T-helper 2 cell treated with Interferon-gamma antibody and Interleukin-4, amounts not matched to agents 5 μg/mL and 100 μg/mL, for 36 hours (primary cell): ENCODE measurements around the gene NOXO1.

Experiments used
- DNase-seq: peaks from one replicate; pipeline ENCODE4 v3.0.0; 2021; ENCODE audit warnings: low spot score
- H3K27ac Mint-ChIP-seq: one replicate; pipeline ENCODE4 v1.8.0; 2021; ENCODE audit warnings: mild to moderate bottlenecking, mixed read lengths
- H3K27me3 Mint-ChIP-seq: one replicate; pipeline ENCODE4 v1.8.0; 2021; ENCODE audit warnings: low read depth, mixed read lengths
- H3K36me3 Mint-ChIP-seq: one replicate; pipeline ENCODE4 v1.8.0; 2021; ENCODE audit warnings: low read depth, mixed read lengths
- H3K4me1 Mint-ChIP-seq: one replicate; pipeline ENCODE4 v1.8.0; 2021; ENCODE audit warnings: low read depth, mixed read lengths
- H3K4me3 Mint-ChIP-seq: one replicate; pipeline ENCODE4 v1.8.0; 2022; ENCODE audit warnings: mild to moderate bottlenecking, moderate library complexity, mixed read lengths
- H3K9me3 Mint-ChIP-seq: one replicate; pipeline ENCODE4 v1.8.0; 2021; ENCODE audit warnings: mixed read lengths

NOXO1 gene

GRCh38 chr16:2006317-2006716 is 25.0 kb upstream of the NOXO1 start:
- Mint-ChIP-seq H3K4me1 (peaks cover 30% of the 10 kb centered on the region), H3K27ac (peak overlapping the region; percentile 81), H3K4me3 (no peak overlapping the region), H3K36me3 (peaks cover 14% of the 10 kb centered on the region), H3K27me3 (no peaks in the 10 kb centered on the region), H3K9me3 (no peaks in the 10 kb centered on the region)
- DNase-seq = no peak

- peaks cover 30% of the 10 kb centered on the region for H3K4me1 Mint-ChIP-seq
- no peak overlapping the region for H3K4me3 Mint-ChIP-seq
- no peaks in the 10 kb centered on the region for H3K27me3 Mint-ChIP-seq
Measured at GRCh38 chr16:2005646-2006045, 24.4 kb upstream of the NOXO1 start.

DNA sequence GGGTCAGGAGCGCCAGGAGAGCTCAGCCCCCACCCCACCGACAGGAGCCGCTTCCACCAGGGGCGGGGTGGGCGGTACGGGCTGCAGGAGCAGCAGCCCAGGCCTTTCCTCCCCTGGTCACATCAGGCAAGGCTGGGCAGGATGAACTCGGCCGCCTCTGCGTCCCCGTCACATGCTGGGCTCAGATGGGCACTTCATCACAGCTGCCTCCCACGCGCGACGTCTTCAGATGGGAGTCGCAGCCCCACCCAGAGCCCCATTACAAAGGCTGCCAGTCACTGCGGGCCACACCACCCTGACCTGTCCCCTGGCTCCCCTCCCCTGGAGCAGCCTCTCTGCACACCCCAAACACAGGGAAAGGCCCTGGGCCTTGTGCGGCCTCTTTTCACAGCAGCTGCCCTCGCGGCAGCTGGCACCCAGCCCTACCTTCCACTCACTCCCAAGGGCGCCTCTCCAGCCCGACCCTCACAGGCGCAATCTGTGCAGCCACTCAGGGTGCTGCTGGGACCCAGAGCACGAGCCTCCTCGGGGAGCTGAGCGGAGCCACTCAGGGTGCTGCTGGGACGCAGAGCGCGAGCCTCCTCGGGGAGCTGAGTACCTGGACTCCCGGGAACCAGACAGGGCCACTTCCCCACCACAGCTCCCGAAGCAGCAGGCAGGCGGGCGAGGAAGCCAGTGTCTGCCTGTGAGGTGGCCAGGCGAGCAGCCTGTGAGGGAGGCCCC is 23.7 kb upstream of the NOXO1 start:
- no peaks in the 10 kb centered on the region for H3K27me3 Mint-ChIP-seq
- peaks cover 26% of the 10 kb centered on the region for H3K4me1 Mint-ChIP-seq
- H3K9me3 Mint-ChIP-seq = no peaks in the 10 kb centered on the region
- H3K4me3 Mint-ChIP-seq = no peak overlapping the region
- H3K36me3 Mint-ChIP-seq = peaks cover 19% of the 10 kb centered on the region
- DNase-seq = no peak
- H3K27ac Mint-ChIP-seq = no peak overlapping the region

More at GRCh38 chr16:2005646-2006045, 24.4 kb upstream of the NOXO1 start:
- no peaks in the 10 kb centered on the region for H3K9me3 Mint-ChIP-seq
- no peak for DNase-seq
- no peak overlapping the region for H3K27ac Mint-ChIP-seq
- H3K36me3 Mint-ChIP-seq = peaks cover 17% of the 10 kb centered on the region

DNA sequence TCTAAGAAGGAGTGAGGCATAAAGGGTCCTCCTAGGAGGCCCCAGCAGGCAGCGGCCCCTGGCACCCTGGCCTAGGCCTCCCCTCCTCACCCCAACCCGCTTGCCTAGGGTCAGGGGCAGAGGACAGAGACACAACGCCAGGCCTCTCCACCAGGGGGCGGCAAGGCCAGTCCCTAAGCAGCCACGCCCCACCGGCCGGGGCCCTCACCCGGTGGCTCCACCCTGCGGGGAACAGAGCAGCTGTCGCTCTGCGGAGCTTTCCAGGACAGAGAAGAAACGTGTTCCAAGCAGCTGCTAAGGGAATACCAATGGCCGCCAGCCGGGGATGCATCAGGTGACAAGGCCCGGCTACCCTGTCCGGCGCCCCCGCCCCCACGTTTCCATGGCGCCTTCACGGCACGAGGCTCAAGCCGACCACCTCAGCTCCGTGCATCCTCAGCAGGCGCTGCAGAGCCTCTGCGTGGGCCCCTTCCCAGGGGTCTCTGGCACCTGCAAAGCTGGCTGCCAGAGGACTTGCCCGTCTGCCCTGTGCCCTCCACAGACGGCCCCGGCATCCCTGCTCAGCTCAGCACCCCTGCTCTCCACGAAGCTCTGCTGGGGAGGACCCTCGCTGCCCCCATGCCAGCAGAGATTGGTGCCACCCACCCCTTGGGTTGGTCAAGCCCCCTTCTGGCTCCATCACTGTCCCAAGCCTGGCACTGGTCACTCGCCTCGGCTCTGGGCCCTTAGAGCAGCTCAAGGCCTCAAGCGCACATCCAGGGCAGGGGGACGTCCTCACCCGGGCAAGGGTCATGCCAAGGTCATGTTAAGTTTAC is 22.8 kb upstream of the NOXO1 start:
- peak; percentile 84 for DNase-seq
- H3K27ac Mint-ChIP-seq = no peak overlapping the region
- H3K4me3 Mint-ChIP-seq = no peak overlapping the region
- peaks cover 26% of the 10 kb centered on the region for H3K4me1 Mint-ChIP-seq
- H3K9me3 Mint-ChIP-seq = no peaks in the 10 kb centered on the region
- peaks cover 19% of the 10 kb centered on the region for H3K36me3 Mint-ChIP-seq
- H3K27me3 Mint-ChIP-seq = no peaks in the 10 kb centered on the region

DNA sequence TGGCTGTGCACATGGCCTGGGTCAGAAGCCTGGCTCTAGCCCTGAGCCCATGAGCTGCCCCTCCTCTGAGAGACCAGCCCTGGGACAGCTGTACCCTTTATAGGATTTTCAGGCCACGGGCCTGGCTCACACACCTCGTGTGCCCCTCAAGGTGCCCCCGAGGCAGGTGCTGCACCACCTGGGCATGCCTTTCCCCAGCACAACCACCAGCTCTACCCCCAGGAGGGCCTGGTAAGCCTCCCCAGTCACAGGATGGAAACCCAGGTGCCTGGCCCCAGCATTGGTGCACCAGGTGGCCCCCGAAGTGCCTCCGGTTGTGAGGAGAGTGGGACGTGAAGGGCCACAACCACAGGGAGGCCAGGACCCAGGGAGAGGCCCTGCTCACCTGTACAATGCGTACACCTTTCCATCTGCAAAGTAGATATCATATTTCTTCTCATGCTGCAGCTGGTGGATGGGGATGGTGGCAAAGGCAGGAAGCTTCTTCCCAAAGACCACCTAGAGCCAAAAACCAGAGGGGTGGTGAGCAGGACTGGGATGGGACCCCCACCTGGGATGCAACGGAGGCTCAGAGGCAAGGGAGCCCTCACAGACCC is 22.1 kb upstream of the NOXO1 start:
- peaks cover 21% of the 10 kb centered on the region for H3K4me1 Mint-ChIP-seq
- no peak overlapping the region for H3K4me3 Mint-ChIP-seq
- peaks cover 16% of the 10 kb centered on the region for H3K36me3 Mint-ChIP-seq
- H3K9me3 Mint-ChIP-seq = no peaks in the 10 kb centered on the region
- H3K27me3 Mint-ChIP-seq = no peaks in the 10 kb centered on the region
- H3K27ac Mint-ChIP-seq = no peak overlapping the region
- DNase-seq = no peak

- H3K4me3 Mint-ChIP-seq = no peak overlapping the region
- peaks cover 17% of the 10 kb centered on the region for H3K36me3 Mint-ChIP-seq
- peaks cover 14% of the 10 kb centered on the region for H3K4me1 Mint-ChIP-seq
- DNase-seq = no peak
- H3K27me3 Mint-ChIP-seq = no peaks in the 10 kb centered on the region
- H3K27ac Mint-ChIP-seq = no peak overlapping the region
- H3K9me3 Mint-ChIP-seq = no peaks in the 10 kb centered on the region
Measured at GRCh38 chr16:2002406-2003230, 21.3 kb upstream of the NOXO1 start.

- Mint-ChIP-seq H3K4me1 (peaks cover 9% of the 10 kb centered on the region), H3K36me3 (peaks cover 19% of the 10 kb centered on the region), H3K4me3 (no peak overlapping the region), H3K27ac (no peak overlapping the region), H3K9me3 (no peaks in the 10 kb centered on the region), H3K27me3 (no peaks in the 10 kb centered on the region)
- no peak for DNase-seq
Measured at GRCh38 chr16:2001456-2002355, 20.4 kb upstream of the NOXO1 start.

DNA sequence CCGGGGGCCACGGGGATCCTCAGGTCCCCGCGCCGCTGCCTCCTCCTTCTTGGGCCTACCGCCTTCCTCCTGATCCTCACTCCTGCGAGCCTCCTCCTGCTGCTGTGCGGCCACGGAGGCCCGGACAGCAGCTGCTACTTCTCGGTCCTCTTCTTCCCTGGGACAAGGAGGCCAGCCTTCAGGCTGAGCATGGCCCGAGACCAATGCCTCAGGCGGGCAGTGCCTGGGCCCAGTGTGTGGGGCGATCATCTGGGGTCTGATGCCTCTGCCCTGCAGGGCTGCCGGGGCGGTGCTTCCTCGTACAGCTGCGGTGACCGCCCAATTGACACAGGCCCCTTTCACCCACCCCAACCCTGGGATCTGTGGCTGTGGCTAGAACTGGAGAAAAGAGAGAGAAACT is 19.8 kb upstream of the NOXO1 start:
- Mint-ChIP-seq H3K27ac (no peak overlapping the region), H3K36me3 (peaks cover 16% of the 10 kb centered on the region), H3K4me3 (no peak overlapping the region), H3K9me3 (no peaks in the 10 kb centered on the region), H3K27me3 (no peaks in the 10 kb centered on the region), H3K4me1 (peaks cover 6% of the 10 kb centered on the region)
- DNase-seq = no peak

- H3K36me3 Mint-ChIP-seq = peaks cover 17% of the 10 kb centered on the region
- no peak for DNase-seq
- H3K4me1 Mint-ChIP-seq = peaks cover 6% of the 10 kb centered on the region
- H3K4me3 Mint-ChIP-seq = no peak overlapping the region
- no peaks in the 10 kb centered on the region for H3K27me3 Mint-ChIP-seq
- no peaks in the 10 kb centered on the region for H3K9me3 Mint-ChIP-seq
- no peak overlapping the region for H3K27ac Mint-ChIP-seq
Measured at GRCh38 chr16:1999866-2000514, 18.7 kb upstream of the NOXO1 start.

DNA sequence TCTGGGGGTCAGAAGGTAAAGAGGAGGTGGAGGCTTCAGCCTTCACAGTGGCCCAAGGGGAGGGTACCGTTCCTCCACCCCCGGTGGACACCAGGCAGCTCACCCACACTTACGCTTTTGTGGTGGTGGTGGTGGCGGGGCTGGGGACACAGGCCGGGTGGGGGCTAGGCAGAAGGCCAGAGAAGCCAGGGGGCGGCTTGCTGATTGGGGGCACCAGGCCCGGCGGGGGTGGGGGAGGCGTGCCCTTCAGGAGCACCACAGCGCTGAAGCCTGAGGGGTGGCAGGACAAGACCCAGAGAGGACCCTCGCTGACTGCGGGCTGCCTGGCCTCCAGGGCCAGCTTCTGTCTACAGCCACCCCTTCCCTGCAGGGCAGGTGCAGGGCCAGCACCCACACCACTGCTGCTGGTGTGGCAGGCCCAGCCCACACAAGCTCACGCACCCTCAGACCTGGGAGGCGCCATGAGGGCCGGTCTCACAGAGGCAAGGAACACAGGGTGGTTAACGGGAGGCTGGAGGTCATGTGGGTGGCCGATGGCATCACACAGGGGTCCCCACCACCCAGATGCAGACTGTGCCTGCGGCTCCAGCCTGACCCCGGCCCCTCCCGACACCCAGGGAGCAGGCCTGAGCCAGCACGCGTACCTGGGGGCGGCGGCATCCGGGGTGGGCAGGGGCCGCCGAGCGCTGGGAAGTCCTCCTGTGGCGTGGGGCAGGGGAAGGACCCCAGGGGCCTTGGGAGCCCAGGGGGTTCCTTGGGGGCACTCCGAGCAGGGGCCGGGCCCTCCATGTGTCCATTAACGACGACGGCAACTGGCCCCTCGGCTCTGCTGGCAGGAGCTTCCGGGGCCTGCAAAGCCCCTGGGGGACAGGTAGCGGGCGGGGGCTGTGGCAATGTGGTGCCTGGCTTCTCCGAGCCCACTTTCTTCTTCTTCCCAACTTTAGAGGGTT is 17.9 kb upstream of the NOXO1 start:
- peaks cover 17% of the 10 kb centered on the region for H3K36me3 Mint-ChIP-seq
- H3K27me3 Mint-ChIP-seq = no peaks in the 10 kb centered on the region
- H3K27ac Mint-ChIP-seq = no peak overlapping the region
- H3K9me3 Mint-ChIP-seq = no peaks in the 10 kb centered on the region
- no peak overlapping the region for H3K4me3 Mint-ChIP-seq
- H3K4me1 Mint-ChIP-seq = peaks cover 3% of the 10 kb centered on the region
- DNase-seq = no peak

- Mint-ChIP-seq H3K27me3 (no peaks in the 10 kb centered on the region), H3K4me1 (no peaks in the 10 kb centered on the region), H3K9me3 (no peaks in the 10 kb centered on the region), H3K36me3 (peaks cover 17% of the 10 kb centered on the region), H3K4me3 (no peak overlapping the region), H3K27ac (no peak overlapping the region)
- no peak for DNase-seq
Measured at GRCh38 chr16:1998360-1998835, 17.1 kb upstream of the NOXO1 start.
